Neural cell (in vitro differentiated cells): Measurements from ENCODE around the gene CRHR1. TPM values are rescaled to one million over a fixed set of nuclear protein-coding genes. Genes with fewer than 3 reads are reported as not detected.
A peak's percentile ranks its signal among the peaks of the same experiment; 100 is the strongest.

Experiments used
- H2AFZ ChIP-seq: fragments of 200-600, 300-800 bp; sonication (generic), shearing (Covaris generic); 2 replicates; pipeline ENCODE4 v1.6.0; 2014; ENCODE audit warnings: low read depth, mild to moderate bottlenecking, antibody characterized with exemption, low read length, moderate library complexity
- H3F3A ChIP-seq: fragments of 200-600 bp; shearing (Covaris generic); 2 replicates; pipeline ENCODE4 v1.6.1; 2016; ENCODE audit warnings: mild to moderate bottlenecking, moderate library complexity, mixed read lengths, antibody characterized with exemption, low read length; ENCODE audit not compliant: insufficient read depth, poor library complexity, severe bottlenecking
- H3K27ac ChIP-seq: fragments of 200-600, 300-800 bp; sonication (generic), shearing (Covaris generic); 2 replicates; pipeline ENCODE4 v1.5.1; 2014; ENCODE audit warnings: mild to moderate bottlenecking, low read length, moderate library complexity
- H3K27me3 ChIP-seq: fragments of 300-800, 200-600 bp; sonication (generic), shearing (Covaris generic); 2 replicates; pipeline ENCODE4 v1.6.0; 2014; ENCODE audit warnings: mild to moderate bottlenecking, low read depth, low read length, moderate library complexity; ENCODE audit not compliant: insufficient read depth
- H3K36me3 ChIP-seq: fragments of 300-800, 200-600 bp; sonication (generic), shearing (Covaris generic); 2 replicates; pipeline ENCODE4 v1.5.1; 2014; ENCODE audit warnings: mild to moderate bottlenecking, antibody characterized with exemption, low read length, moderate library complexity; ENCODE audit not compliant: insufficient read depth
- H3K4me2 ChIP-seq: fragments of 300-800, 200-600 bp; sonication (generic), shearing (Covaris generic); 2 replicates; pipeline ENCODE4 v1.6.0; 2014; ENCODE audit warnings: mild to moderate bottlenecking, low read length
- H3K4me3 ChIP-seq: fragments of 300-800, 200-600 bp; sonication (generic), shearing (Covaris generic); 2 replicates; pipeline ENCODE4 v1.5.1; 2014; ENCODE audit warnings: mild to moderate bottlenecking, low read length, moderate library complexity
- H3K79me2 ChIP-seq: fragments of 200-600 bp; shearing (Covaris generic); replicated peaks from 2 replicates; pipeline ENCODE4 v1.6.0; 2014; ENCODE audit warnings: mild to moderate bottlenecking, low read length, moderate library complexity; ENCODE audit not compliant: insufficient read depth
- H3K9ac ChIP-seq: fragments of 300-800, 200-600 bp; sonication (generic), shearing (Covaris generic); 2 replicates; pipeline ENCODE4 v1.6.1; 2016; ENCODE audit warnings: mild to moderate bottlenecking, low read length, mixed read lengths
- H3K9me2 ChIP-seq: fragments of 200-600 bp; shearing (Covaris generic); 2 replicates; pipeline ENCODE4 v1.6.1; 2016; ENCODE audit warnings: mild to moderate bottlenecking, low read length, mixed read lengths; ENCODE audit not compliant: insufficient read depth
- H3K9me3 ChIP-seq: fragments of 200-600, 300-800 bp; sonication (generic), shearing (Covaris generic); 2 replicates; pipeline ENCODE4 v1.6.1; 2016; ENCODE audit warnings: mild to moderate bottlenecking, mixed run types, low read length, moderate library complexity, mixed read lengths
- H4K20me1 ChIP-seq: fragments of 200-600 bp; shearing (Covaris generic); 2 replicates; pipeline ENCODE4 v1.6.1; 2016; ENCODE audit warnings: mild to moderate bottlenecking, mixed run types; ENCODE audit not compliant: insufficient read depth
- EP300 ChIP-seq: fragments of 450-650 bp; conservative IDR thresholded peaks from 2 replicates; pipeline ENCODE4 v1.6.1; 2014; ENCODE audit warnings: antibody characterized with exemption, mild to moderate bottlenecking, moderate library complexity; ENCODE audit not compliant: poor library complexity, severe bottlenecking
- RAD21 ChIP-seq: fragments of 450-650 bp; conservative IDR thresholded peaks from 2 replicates; pipeline ENCODE4 v1.6.1; 2014; ENCODE audit warnings: antibody characterized with exemption, mild to moderate bottlenecking, moderate library complexity
- REST ChIP-seq: IDR thresholded peaks from 2 replicates; pipeline ENCODE4 v1.6.1; 2012; ENCODE audit warnings: borderline replicate concordance
- SMC3 ChIP-seq: fragments of 450-650 bp; conservative IDR thresholded peaks from 2 replicates; pipeline ENCODE4 v1.6.1; 2014; ENCODE audit warnings: antibody characterized with exemption, mild to moderate bottlenecking, moderate library complexity; ENCODE audit not compliant: poor library complexity
- polyA plus RNA-seq: library from polyadenylated mRNA; depleted of rRNA; stranded (reverse); fragments of >200 nt; gene quantifications from 2 replicates; pipeline ENCODE4 v1.2.3, GENCODE V29; 2014
- TF ChIP-seq, protein P1 (sequence below): fragments of 450-650 bp; IDR thresholded peaks from 2 replicates; pipeline ENCODE4 v1.5.1; 2014; ENCODE audit warnings: antibody characterized with exemption, mild to moderate bottlenecking, moderate library complexity; ENCODE audit not compliant: poor library complexity, severe bottlenecking

CRHR1 gene
- polyA plus RNA-seq, 1 donor from 2014 or later = 4.5 TPM

GRCh38 chr17:45851873-45852272 is 67.8 kb downstream of the CRHR1 start:
- H3K9me2 ChIP-seq = no peaks in the 10 kb centered on the region
- H2AFZ ChIP-seq = no peak overlapping the region
- H3K9me3 ChIP-seq = no peaks in the 10 kb centered on the region
- no peak overlapping the region for H3K27ac ChIP-seq
- no peak overlapping the region for H3K9ac ChIP-seq
- H3K79me2 ChIP-seq = no peaks in the 10 kb centered on the region
- no peaks in the 10 kb centered on the region for H4K20me1 ChIP-seq
- H3K4me3 ChIP-seq = no peak overlapping the region
- no peaks in the 10 kb centered on the region for H3K27me3 ChIP-seq
- no peak for TF ChIP-seq REST
- no peak for TF ChIP-seq EP300
- H3K36me3 ChIP-seq = no peaks in the 10 kb centered on the region
- H3F3A ChIP-seq = no peaks in the 10 kb centered on the region
- H3K4me2 ChIP-seq = no peak overlapping the region

DNA sequence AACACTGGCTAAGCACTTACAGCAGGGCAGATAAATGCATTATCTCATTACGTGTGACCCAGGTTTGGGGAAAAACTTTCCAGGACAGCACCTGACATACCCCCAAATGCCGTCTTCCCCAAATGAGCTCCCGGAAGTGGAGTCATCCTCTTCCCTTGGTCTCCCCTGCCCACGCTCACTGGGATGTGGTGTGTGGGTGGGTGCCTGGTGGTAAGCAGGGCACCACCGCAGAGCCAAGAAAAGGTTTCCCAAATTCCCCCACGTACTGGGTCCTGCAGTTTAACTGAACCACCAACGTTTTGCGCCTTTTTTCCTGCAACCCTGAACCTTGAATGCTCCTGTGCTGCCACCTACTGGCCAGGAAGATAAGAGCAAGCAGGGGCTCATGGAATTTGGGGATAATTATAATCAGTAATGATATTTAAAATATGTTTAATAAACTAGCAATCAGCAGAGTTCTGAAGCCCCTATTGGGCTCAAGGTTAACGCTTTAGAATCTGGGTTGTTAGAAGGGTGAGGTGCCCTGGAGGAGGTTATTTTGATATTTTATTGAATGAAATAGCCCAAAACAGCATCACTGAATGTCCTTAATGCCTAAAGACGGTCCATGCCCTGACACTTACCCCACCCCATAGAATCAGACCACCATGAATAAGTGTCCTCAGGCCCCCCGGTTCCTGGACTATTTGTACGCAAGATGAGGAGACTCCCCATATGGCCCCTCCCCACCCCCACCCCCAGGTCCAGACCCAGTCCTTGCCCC is 68.6 kb downstream of the CRHR1 start:
- Histone ChIP-seq H3K4me2 (no peak overlapping the region), H3K4me3 (no peak overlapping the region), H3K79me2 (no peaks in the 10 kb centered on the region), H3K27me3 (no peaks in the 10 kb centered on the region), H4K20me1 (no peaks in the 10 kb centered on the region), H3K9ac (no peak overlapping the region), H3K27ac (no peak overlapping the region), H3K36me3 (no peaks in the 10 kb centered on the region), H3K9me2 (no peaks in the 10 kb centered on the region), H2AFZ (no peak overlapping the region), H3F3A (no peaks in the 10 kb centered on the region), H3K9me3 (no peaks in the 10 kb centered on the region)
- TF ChIP-seq REST = no peak
- peak; percentile 86 for TF ChIP-seq SMC3
- TF ChIP-seq, protein P1, sequence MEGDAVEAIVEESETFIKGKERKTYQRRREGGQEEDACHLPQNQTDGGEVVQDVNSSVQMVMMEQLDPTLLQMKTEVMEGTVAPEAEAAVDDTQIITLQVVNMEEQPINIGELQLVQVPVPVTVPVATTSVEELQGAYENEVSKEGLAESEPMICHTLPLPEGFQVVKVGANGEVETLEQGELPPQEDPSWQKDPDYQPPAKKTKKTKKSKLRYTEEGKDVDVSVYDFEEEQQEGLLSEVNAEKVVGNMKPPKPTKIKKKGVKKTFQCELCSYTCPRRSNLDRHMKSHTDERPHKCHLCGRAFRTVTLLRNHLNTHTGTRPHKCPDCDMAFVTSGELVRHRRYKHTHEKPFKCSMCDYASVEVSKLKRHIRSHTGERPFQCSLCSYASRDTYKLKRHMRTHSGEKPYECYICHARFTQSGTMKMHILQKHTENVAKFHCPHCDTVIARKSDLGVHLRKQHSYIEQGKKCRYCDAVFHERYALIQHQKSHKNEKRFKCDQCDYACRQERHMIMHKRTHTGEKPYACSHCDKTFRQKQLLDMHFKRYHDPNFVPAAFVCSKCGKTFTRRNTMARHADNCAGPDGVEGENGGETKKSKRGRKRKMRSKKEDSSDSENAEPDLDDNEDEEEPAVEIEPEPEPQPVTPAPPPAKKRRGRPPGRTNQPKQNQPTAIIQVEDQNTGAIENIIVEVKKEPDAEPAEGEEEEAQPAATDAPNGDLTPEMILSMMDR = peak; percentile 94
- TF ChIP-seq EP300 = no peak
- peak; percentile 88 for TF ChIP-seq RAD21
